Stimulated activated CD8-positive, alpha-beta memory T cell treated with anti-CD3 and anti-CD28 coated beads, Interleukin-15, amount 100 ng/mL, for 1 hour (primary cell): ENCODE data around the gene PIGX.
"Not testable (repeated sequence)": the region's sequence is repeated elsewhere in the genome, so short reads cannot be mapped to it uniquely, and the experiment has no call there.

Source experiments
- DNase-seq: peaks from one replicate; pipeline ENCODE4 v3.0.0-alpha.2; 2020; ENCODE audit warnings: low read depth

The PIGX gene

GRCh38 chr3:196706327-196706726 is 5.8 kb upstream of the PIGX start:
- no peak for DNase-seq

GRCh38 chr3:196706731-196707130 is 5.4 kb upstream of the PIGX start:
- no peak for DNase-seq

GRCh38 chr3:196707566-196707965 is 4.6 kb upstream of the PIGX start:
- DNase-seq = no peak

- no peak for DNase-seq
These were observed 3.7 kb upstream of the PIGX start for GRCh38 chr3:196708467-196708866.

GRCh38 chr3:196712514-196713413 is 587 bp downstream of the PIGX start:
- no peak for DNase-seq

- DNase-seq = not testable (repeated sequence)
These were observed 5.0 kb downstream of the PIGX start for GRCh38 chr3:196717162-196717561.

GRCh38 chr3:196721097-196721496 is 8.9 kb downstream of the PIGX start:
- DNase-seq = no peak

- no peak for DNase-seq
These were observed 14.9 kb downstream of the PIGX start for GRCh38 chr3:196726788-196727675.

GRCh38 chr3:196735751-196736150 is 23.6 kb downstream of the PIGX start:
- DNase-seq = no peak

GRCh38 chr3:196736670-196737374 is 24.6 kb downstream of the PIGX start:
- DNase-seq = no peak

- DNase-seq = no peak
These were observed 25.5 kb downstream of the PIGX start for GRCh38 chr3:196737655-196738054.

GRCh38 chr3:196739671-196740480 is 27.7 kb downstream of the PIGX start, which contains the start of gene PAK2:
Gene PAK2, plus strand, starts transcription at chr3:196739857. Its CDS starts 42,790 bp downstream, at chr3:196782647.
- DNase-seq = peak; percentile 78

GRCh38 chr3:196740481-196741248 is 28.5 kb downstream of the PIGX start:
- DNase-seq = no peak

GRCh38 chr3:196741249-196741889 is 29.2 kb downstream of the PIGX start:
- DNase-seq = no peak

- DNase-seq = not testable (repeated sequence)
These were observed 31.4 kb downstream of the PIGX start for GRCh38 chr3:196743569-196743968.

- no peak for DNase-seq
These were observed 36.9 kb downstream of the PIGX start for GRCh38 chr3:196749125-196749524.

GRCh38 chr3:196753201-196753600 is 41.0 kb downstream of the PIGX start:
- no peak for DNase-seq

GRCh38 chr3:196754091-196754981 is 42.2 kb downstream of the PIGX start:
- DNase-seq = no peak

GRCh38 chr3:196756732-196757131 is 44.6 kb downstream of the PIGX start:
- no peak for DNase-seq
